ENCODE data around the gene ATP6V0B.
A peak's percentile ranks its signal among the peaks of the same experiment; 100 is the strongest.

Gene ATP6V0B

DNA sequence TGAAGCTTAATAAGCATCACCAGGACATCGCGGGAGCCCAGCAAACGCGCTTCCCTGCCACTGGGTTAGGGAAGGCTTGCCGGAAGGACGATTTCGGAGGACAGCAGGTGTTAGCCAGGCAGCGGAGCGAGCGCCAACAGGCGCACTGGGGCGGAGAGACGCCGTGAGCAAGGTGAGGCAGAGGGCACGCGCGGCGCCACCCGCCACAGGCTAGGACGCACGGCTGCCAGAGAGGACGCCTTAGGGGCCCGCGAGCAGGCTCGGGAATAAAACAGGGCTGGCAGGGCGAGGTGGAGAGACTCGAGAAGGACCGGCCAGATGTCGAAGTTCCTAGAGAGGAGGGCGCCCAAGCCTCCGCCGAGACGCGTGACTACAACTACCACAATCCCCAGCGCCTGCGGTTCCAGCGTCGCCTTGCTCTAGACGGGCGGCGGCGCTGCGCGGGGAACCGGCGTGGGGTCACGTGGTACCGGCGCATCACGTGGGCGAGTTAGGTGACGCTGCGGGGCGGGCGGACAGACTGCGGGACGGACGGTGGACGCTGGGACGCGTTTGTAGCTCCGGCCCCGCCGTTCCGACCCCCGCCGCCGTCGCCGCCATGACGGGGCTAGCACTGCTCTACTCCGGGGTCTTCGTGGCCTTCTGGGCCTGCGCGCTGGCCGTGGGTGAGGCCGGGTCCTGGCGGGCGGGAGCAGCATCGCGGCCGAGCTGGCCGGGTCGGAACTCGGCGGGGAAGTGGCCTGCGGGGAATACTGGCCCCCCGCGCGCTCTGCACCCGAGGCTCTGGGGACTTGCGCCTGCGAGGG, at the start of gene ATP6V0B:
TSS of gene ATP6V0B (plus strand) at position 518 of the 806 bp plus-strand sequence. CDS start at position 599, 81 bp downstream.
- TF ChIP-seq, protein P1, sequence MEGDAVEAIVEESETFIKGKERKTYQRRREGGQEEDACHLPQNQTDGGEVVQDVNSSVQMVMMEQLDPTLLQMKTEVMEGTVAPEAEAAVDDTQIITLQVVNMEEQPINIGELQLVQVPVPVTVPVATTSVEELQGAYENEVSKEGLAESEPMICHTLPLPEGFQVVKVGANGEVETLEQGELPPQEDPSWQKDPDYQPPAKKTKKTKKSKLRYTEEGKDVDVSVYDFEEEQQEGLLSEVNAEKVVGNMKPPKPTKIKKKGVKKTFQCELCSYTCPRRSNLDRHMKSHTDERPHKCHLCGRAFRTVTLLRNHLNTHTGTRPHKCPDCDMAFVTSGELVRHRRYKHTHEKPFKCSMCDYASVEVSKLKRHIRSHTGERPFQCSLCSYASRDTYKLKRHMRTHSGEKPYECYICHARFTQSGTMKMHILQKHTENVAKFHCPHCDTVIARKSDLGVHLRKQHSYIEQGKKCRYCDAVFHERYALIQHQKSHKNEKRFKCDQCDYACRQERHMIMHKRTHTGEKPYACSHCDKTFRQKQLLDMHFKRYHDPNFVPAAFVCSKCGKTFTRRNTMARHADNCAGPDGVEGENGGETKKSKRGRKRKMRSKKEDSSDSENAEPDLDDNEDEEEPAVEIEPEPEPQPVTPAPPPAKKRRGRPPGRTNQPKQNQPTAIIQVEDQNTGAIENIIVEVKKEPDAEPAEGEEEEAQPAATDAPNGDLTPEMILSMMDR (IDR thresholded peaks at IDR 0.05; ENCODE audit: low read depth, low read length): peak; percentile 18; the same call in 1 of the 2 replicates
- peak within 1 kb of the TSS; percentile 85 for H3K27ac ChIP-seq
- H3K4me3 ChIP-seq (ENCODE audit: low read depth, low read length): peak within 1 kb of the TSS; percentile 74
- DNase-seq: peak; percentile 96
- no peaks in the 10 kb centered on the region for H3K9me3 ChIP-seq (ENCODE audit: severe bottlenecking)
- H3K27me3 ChIP-seq (ENCODE audit: insufficient read depth, low read depth, severe bottlenecking): no peaks in the 10 kb centered on the region
- peaks cover 49% of the 10 kb centered on the region for H3K36me3 ChIP-seq

DNA sequence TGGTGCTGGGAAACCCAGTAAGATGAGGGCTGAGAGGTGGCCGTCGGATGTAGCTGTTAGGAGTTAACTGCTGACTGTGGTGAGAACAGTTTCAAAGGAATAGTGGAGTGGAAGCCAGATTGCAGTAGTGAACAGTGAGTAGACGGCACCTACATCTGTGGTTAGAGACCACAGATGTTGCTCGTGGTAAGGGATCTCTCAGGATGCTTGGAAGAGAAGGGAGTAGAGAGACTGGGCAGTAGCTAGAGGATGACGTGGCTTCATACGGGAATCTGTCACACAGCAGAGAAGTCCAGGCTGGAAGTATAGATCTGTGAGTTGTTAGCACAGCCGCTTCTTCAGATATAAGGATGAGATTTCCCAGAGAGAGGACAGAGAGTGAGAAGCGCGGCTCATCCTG, 48.9 kb upstream of the ATP6V0B start:
- Histone ChIP-seq H3K27ac (no peak overlapping the region), H3K4me3 (ENCODE audit: low read depth, low read length) (no peak overlapping the region), H3K27me3 (ENCODE audit: insufficient read depth, low read depth, severe bottlenecking) (no peaks in the 10 kb centered on the region), H3K9me3 (ENCODE audit: severe bottlenecking) (no peaks in the 10 kb centered on the region), H3K36me3 (no peaks in the 10 kb centered on the region)
- no peak for DNase-seq
- TF ChIP-seq, protein P1 (IDR thresholded peaks at IDR 0.05; ENCODE audit: low read depth, low read length): no peak

DNA sequence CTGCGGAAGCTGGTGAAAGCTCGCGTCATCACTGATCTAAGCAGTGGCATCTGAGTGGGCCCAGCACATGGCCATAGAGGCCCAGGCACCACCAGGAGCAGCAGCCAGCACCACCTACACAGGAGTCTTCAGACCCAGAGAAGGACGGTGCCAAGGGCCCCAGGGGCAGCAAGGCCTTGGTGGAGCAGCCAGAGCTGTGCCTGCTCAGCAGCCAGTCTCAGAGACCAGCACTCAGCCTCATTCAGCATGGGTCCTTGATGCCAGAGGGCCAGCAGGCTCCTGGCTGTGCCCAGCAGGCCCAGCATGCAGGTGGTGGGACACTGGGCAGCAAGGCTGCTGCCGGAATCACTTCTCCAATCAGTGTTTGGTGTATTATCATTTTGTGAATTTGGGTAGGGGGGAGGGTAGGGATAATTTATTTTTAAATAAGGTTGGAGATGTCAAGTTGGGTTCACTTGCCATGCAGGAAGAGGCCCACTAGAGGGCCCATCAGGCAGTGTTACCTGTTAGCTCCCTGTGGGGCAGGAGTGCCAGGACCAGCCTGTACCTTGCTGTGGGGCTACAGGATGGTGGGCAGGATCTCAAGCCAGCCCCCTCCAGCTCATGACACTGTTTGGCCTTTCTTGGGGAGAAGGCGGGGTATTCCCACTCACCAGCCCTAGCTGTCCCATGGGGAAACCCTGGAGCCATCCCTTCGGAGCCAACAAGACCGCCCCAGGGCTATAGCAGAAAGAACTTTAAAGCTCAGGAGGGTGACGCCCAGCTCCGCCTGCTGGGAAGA, 44.4 kb upstream of the ATP6V0B start:
- no peaks in the 10 kb centered on the region for H3K36me3 ChIP-seq
- H3K4me3 ChIP-seq (ENCODE audit: low read depth, low read length): no peak overlapping the region
- H3K9me3 ChIP-seq (ENCODE audit: severe bottlenecking): no peaks in the 10 kb centered on the region
- DNase-seq: peak; percentile 43
- H3K27ac ChIP-seq: no peak overlapping the region
- H3K27me3 ChIP-seq (ENCODE audit: insufficient read depth, low read depth, severe bottlenecking): no peaks in the 10 kb centered on the region
- TF ChIP-seq, protein P1 (IDR thresholded peaks at IDR 0.05; ENCODE audit: low read depth, low read length): peak; percentile 76

DNA sequence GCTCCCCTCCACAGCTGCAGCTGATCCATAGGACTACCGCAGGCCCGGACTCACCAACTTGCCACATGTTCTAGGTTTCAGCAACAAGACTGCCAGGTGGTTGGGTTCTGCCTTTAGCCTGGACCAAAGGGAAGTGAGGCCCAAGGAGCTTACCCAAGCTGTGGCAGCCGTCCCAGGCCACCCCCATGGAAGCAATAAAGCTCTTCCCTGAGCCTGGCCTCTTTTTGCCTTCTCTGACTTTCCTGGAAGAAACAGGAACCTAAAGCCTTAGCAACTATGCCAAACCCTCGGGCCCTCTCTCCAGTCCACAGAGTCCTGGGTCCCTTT, 43.8 kb upstream of the ATP6V0B start:
- Histone ChIP-seq H3K9me3 (ENCODE audit: severe bottlenecking) (no peaks in the 10 kb centered on the region), H3K36me3 (no peaks in the 10 kb centered on the region), H3K4me3 (ENCODE audit: low read depth, low read length) (no peak overlapping the region), H3K27me3 (ENCODE audit: insufficient read depth, low read depth, severe bottlenecking) (no peaks in the 10 kb centered on the region), H3K27ac (no peak overlapping the region)
- no peak for DNase-seq
- TF ChIP-seq, protein P1 (IDR thresholded peaks at IDR 0.05; ENCODE audit: low read depth, low read length): no peak

DNA sequence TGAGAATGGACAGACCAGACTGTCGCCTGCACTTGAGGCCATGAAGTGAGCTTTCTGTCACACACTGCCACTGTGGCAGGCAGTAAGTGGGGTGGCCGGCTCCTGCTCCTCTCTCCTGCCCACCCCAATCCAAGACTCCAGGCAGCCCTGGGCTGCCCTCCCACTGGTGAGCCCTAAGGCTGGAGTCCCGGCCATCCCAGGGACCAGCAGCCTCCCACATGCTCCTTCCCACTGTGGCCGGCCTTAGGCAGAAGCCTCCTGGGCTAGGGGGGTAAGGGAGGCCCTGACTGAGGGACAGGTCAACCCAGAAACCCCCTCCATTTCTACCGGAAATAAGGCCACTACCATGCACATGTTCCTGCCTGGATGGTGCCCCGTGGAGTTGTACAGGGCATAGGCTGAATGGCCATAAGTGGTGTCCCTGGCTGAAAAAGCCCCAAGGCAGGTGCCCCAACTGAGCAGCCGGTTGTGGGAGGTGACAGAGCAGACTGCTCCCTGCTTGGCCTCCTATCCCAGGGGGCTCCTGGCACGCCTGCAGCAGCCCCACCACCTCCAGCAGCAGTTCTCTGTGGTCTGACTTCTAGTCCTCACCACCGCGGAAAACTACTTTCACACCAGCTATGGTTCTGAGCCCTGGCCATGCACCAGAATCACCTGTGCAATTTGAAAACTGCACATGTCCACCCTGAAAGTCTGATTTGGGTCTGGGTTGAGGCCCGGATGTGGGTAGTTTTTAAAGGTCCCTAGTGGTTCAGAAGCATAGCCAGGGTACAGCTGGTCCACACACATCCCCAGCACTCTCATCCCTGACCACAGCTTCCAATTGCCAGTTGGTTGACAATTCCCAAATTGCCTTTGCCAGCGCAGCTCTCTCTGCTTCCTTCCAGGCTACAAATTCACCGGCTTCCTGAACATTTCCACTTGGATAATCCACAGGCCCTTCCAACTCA, 42.8 kb upstream of the ATP6V0B start:
- H3K4me3 ChIP-seq (ENCODE audit: low read depth, low read length): no peak overlapping the region
- no peak for DNase-seq
- H3K27ac ChIP-seq: no peak overlapping the region
- TF ChIP-seq, protein P1 (IDR thresholded peaks at IDR 0.05; ENCODE audit: low read depth, low read length): no peak
- no peaks in the 10 kb centered on the region for H3K36me3 ChIP-seq
- H3K27me3 ChIP-seq (ENCODE audit: insufficient read depth, low read depth, severe bottlenecking): no peaks in the 10 kb centered on the region
- no peaks in the 10 kb centered on the region for H3K9me3 ChIP-seq (ENCODE audit: severe bottlenecking)

All from WERI-Rb-1 (cell line).